Transverse colon (tissue), 4 donors: ENCODE data around the gene SYT1. TPM values are rescaled to one million over a fixed set of nuclear protein-coding genes. Genes with fewer than 3 reads are reported as not detected.

Experiments used
- DNase-seq: peaks from one replicate; pipeline ENCODE4 v3.0.0-alpha.2; 2019
- H3K27ac ChIP-seq, 4 donors: fragments of 200-600 bp; sonication (generic); 2 replicates each; pipeline ENCODE4 v1.5.1; 2016 to 2018; ENCODE audit warnings: inconsistent platforms in 4 of 4
- H3K27me3 ChIP-seq: fragments of 200-600 bp; sonication (generic); 2 replicates; pipeline ENCODE4 v1.5.1; 2017; ENCODE audit warnings: inconsistent platforms
- H3K36me3 ChIP-seq, 4 donors: fragments of 200-600 bp; sonication (generic); 2 replicates each; pipeline ENCODE4 v1.5.1; 2017 to 2019; ENCODE audit warnings: inconsistent platforms in 4 of 4
- H3K4me1 ChIP-seq, 4 donors: fragments of 200-600 bp; sonication (generic); 2 replicates each; pipeline ENCODE4 v1.5.1; 2017 to 2020; ENCODE audit warnings: inconsistent platforms in 4 of 4
- H3K4me3 ChIP-seq, 4 donors: fragments of 200-600 bp; sonication (generic); 1 replicate in 1 of 4; 2 replicates in 3 of 4; pipeline versions ENCODE4 v1.5.1 to v1.6.1; 2017 to 2019; ENCODE audit warnings: inconsistent platforms in 4 of 4
- H3K9me3 ChIP-seq, 2 donors: fragments of 200-600 bp; sonication (generic); 2 replicates each; pipeline ENCODE4 v1.5.1; 2017 to 2019; ENCODE audit warnings: inconsistent platforms in 2 of 2
- EP300 ChIP-seq: sonication (generic); formaldehyde crosslinking; IDR thresholded peaks from one replicate; pipeline ENCODE4 v1.6.1; 2017; ENCODE audit warnings: antibody characterized with exemption, low read depth
- POLR2A ChIP-seq: fragments of 450-650 bp; IDR thresholded peaks from one replicate; pipeline ENCODE4 v1.6.1; 2016; ENCODE audit warnings: antibody characterized with exemption, mild to moderate bottlenecking, moderate library complexity
- POLR2AphosphoS5 ChIP-seq, 3 donors: sonication (generic); formaldehyde crosslinking; IDR thresholded peaks; one replicate each; pipeline ENCODE4 v1.6.1; 2016; ENCODE audit warnings: antibody characterized with exemption in 3 of 3
- WGBS, 2 donors: methylation state at CpG; one replicate each; pipeline ENCODE4 v1.1.5; 2018; ENCODE audit warnings: low coverage in 1 of 2; 5-methylcytosine and 5-hydroxymethylcytosine counted together
- in situ Hi-C, 4 donors: fragments of 200-750 bp; cut with MboI; loops; one replicate each; pipeline versions ENCODE4 v1.15.0 to v1.15.1; 2017; ENCODE audit warnings: low sequenced_read_pairs in 3 of 4, low pct_ligation_motif_present in 1 of 4, low pct_unique_long_range_greater_than_20kb in 1 of 4
- intact Hi-C: fragments of 100-400 bp; cut with DNase I; formaldehyde crosslinking; loops from one replicate; pipeline ENCODE4 v1.15.1; 2023; ENCODE audit warnings: low total_unique reads
- total RNA-seq, 4 donors: library from RNA; depleted of rRNA; stranded (reverse); fragments of >200 nt; gene quantifications; one replicate each; pipeline ENCODE4 v1.1.0, GENCODE V29; 2016
- TF ChIP-seq, protein P1 (sequence below), 5 experiments: fragments of 200-600 bp in 3 of 5; fragments of 450-650 bp in 2 of 5; sonication (generic) in 3 of 5; IDR thresholded peaks; 1 replicate in 2 of 5; 2 replicates in 3 of 5; pipeline ENCODE4 v1.5.1; 2016 to 2017; ENCODE audit warnings: antibody characterized with exemption in 5 of 5, inconsistent platforms in 3 of 5, mild to moderate bottlenecking in 2 of 5, moderate library complexity in 1 of 5

SYT1 gene
- total RNA-seq, 4 donors from 2014 or later: 0.60 to 4.9 (median 2.1) TPM

DNA sequence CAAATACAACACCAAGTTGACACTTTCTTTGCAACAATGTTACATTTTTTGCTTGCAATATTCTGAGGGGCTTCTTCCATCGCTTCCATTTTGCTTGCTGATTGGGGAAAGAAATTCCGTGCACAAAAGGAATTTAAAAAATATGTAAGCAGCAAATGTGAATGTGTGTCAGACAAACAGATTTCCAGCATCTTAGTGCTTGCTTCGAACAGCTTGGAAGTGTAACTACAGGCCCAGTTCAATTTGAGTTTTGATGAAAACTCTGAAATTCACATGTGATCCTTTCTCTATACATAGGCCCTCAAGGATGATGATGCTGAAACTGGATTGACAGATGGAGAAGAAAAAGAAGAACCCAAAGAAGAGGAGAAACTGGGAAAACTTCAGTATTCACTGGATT lies 427.1 kb downstream of the SYT1 start:
- intact Hi-C loops: no loop called here
- in situ Hi-C loops: no loop called here
- no peaks in the 10 kb centered on the region for H3K27me3 ChIP-seq
- H3K9me3 ChIP-seq: no peaks in the 10 kb centered on the region
- WGBS, 2 donors: 73 to 76% methylated on average over 3 of the region's 3 CpGs
- TF ChIP-seq, protein P1, sequence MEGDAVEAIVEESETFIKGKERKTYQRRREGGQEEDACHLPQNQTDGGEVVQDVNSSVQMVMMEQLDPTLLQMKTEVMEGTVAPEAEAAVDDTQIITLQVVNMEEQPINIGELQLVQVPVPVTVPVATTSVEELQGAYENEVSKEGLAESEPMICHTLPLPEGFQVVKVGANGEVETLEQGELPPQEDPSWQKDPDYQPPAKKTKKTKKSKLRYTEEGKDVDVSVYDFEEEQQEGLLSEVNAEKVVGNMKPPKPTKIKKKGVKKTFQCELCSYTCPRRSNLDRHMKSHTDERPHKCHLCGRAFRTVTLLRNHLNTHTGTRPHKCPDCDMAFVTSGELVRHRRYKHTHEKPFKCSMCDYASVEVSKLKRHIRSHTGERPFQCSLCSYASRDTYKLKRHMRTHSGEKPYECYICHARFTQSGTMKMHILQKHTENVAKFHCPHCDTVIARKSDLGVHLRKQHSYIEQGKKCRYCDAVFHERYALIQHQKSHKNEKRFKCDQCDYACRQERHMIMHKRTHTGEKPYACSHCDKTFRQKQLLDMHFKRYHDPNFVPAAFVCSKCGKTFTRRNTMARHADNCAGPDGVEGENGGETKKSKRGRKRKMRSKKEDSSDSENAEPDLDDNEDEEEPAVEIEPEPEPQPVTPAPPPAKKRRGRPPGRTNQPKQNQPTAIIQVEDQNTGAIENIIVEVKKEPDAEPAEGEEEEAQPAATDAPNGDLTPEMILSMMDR (IDR thresholded peaks at IDR 0.05): no peak
- TF ChIP-seq POLR2AphosphoS5 (IDR thresholded peaks at IDR 0.05) (no peak), POLR2A (no peak), EP300 (no peak)
- H3K4me3 ChIP-seq: no peak overlapping the region
- H3K4me1 ChIP-seq: no peaks in the 10 kb centered on the region
- no peak for DNase-seq
- H3K36me3 ChIP-seq: no peaks in the 10 kb centered on the region
- no peak overlapping the region for H3K27ac ChIP-seq

DNA sequence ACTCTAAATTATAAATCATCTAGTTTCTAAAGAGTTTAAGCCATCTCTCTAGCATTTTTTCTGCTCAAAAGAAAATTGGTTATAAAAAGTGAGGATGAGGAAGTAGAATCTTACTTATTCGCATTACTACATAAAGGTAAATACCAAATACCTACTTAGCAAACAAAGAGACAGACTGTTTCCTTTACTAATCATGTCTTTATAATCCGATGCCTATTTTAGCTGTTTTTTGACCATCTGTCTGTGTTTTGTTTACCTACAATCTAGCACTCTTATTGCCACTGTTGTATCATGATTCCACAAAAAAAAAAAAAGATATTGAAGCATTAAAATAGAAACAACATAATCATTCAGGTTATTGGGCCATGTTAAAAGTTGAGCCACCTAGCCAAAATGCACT lies 430.0 kb downstream of the SYT1 start:
- no peak overlapping the region for H3K4me3 ChIP-seq
- no peak for TF ChIP-seq POLR2A
- no peak for TF ChIP-seq POLR2AphosphoS5 (IDR thresholded peaks at IDR 0.05)
- TF ChIP-seq, protein P1 (IDR thresholded peaks at IDR 0.05): no peak
- no peak for TF ChIP-seq EP300
- no peak for DNase-seq
- H3K36me3 ChIP-seq: no peaks in the 10 kb centered on the region
- WGBS, 2 donors: 50 to 51% methylated on average over 2 of the region's 2 CpGs
- no peaks in the 10 kb centered on the region for H3K9me3 ChIP-seq
- no peak overlapping the region for H3K27ac ChIP-seq
- no peaks in the 10 kb centered on the region for H3K27me3 ChIP-seq
- in situ Hi-C loops (no loop called here), intact Hi-C loops (no loop called here)
- no peaks in the 10 kb centered on the region for H3K4me1 ChIP-seq

DNA sequence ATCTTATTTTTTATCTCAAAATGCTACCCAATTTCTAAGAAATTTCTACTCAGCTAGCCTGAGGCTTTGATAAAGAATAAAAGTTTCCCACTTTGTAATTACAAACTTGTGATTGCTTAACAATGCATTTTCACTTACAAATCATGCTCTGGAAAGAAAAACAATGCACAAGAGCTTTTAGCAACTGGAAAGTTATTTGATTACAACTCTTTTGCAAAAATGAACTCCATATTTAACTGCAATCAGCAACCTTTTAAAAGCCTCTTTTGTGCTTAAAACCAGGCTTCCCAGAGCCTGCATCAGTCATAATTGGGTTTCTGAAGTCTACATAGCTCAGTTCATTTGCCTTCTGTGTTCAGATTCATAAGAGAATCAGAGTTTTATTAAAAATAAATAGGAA lies 431.0 kb downstream of the SYT1 start:
- no peak for DNase-seq
- in situ Hi-C loops (no loop called here), intact Hi-C loops (no loop called here)
- no peaks in the 10 kb centered on the region for H3K4me1 ChIP-seq
- TF ChIP-seq, protein P1 (IDR thresholded peaks at IDR 0.05): no peak
- TF ChIP-seq EP300 (no peak), POLR2AphosphoS5 (IDR thresholded peaks at IDR 0.05) (no peak), POLR2A (no peak)
- H3K9me3 ChIP-seq: no peaks in the 10 kb centered on the region
- H3K27me3 ChIP-seq: no peaks in the 10 kb centered on the region
- no peaks in the 10 kb centered on the region for H3K36me3 ChIP-seq
- no peak overlapping the region for H3K27ac ChIP-seq
- H3K4me3 ChIP-seq: no peak overlapping the region

DNA sequence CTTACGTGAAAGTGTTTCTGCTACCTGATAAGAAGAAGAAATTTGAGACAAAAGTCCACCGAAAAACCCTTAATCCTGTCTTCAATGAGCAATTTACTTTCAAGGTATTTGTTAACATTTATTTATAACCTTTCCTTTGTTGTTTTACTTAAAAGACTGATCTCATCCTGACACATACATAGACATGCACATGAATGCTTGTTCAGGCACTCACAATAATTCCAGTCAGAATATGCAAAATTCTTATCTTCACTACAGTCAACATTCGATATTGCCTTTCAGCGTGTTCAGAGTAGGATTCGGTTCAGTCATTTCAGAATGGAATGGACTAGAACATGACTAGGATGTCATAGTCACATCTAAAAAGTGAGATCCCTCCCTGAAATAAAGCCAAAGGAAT lies 431.6 kb downstream of the SYT1 start:
- Histone ChIP-seq H3K4me3 (no peak overlapping the region), H3K4me1 (no peaks in the 10 kb centered on the region), H3K9me3 (no peaks in the 10 kb centered on the region), H3K36me3 (no peaks in the 10 kb centered on the region), H3K27me3 (no peaks in the 10 kb centered on the region), H3K27ac (no peak overlapping the region)
- TF ChIP-seq POLR2AphosphoS5 (IDR thresholded peaks at IDR 0.05) (no peak), POLR2A (no peak), EP300 (no peak)
- TF ChIP-seq, protein P1 (IDR thresholded peaks at IDR 0.05): no peak
- intact Hi-C loops (no loop called here), in situ Hi-C loops (no loop called here)
- DNase-seq: no peak
- 89 to 98% methylated on average over 5 of the region's 5 CpGs for WGBS, 2 donors
